HEK293T (cell line): ENCODE data around the gene CDK5R1.
"Not testable (repeated sequence)": the region's sequence is repeated elsewhere in the genome, so short reads cannot be mapped to it uniquely, and the experiment has no call there.

Experiments used
- ELF4 ChIP-seq: fragments of 450-650 bp; IDR thresholded peaks from 2 replicates; pipeline ENCODE4 v1.6.1; 2017; ENCODE audit warnings: antibody characterized with exemption
- FOXM1 ChIP-seq: fragments of 450-650 bp; IDR thresholded peaks from 2 replicates; pipeline ENCODE4 v1.6.1; 2017; ENCODE audit warnings: mild to moderate bottlenecking, borderline replicate concordance
- SP1 ChIP-seq: fragments of 450-650 bp; IDR thresholded peaks from 2 replicates; pipeline ENCODE4 v1.6.1; 2017
- ZNF384 ChIP-seq: fragments of 450-650 bp; IDR thresholded peaks from 2 replicates; pipeline ENCODE4 v1.6.1; 2016

GRCh38 chr17:32450379-32450778, 36.4 kb upstream of the CDK5R1 start:
- TF ChIP-seq ELF4, FOXM1, ZNF384, SP1: not testable (repeated sequence)
